GM19238 (cell line): ENCODE data around the gene ACVR2A.

Source experiments
- DNase-seq: peaks from one replicate; pipeline ENCODE4 v3.0.0; 2011; ENCODE audit warnings: low spot score; ENCODE audit not compliant: insufficient read length

ACVR2A gene

GRCh38 chr2:147844697-147845410 is at the start of gene ACVR2A:
ACVR2A (plus strand) TSS chr2:147845029; CDS start chr2:147845153, 124 bp downstream.
- peak; percentile 50 for DNase-seq

- no peak for DNase-seq
Observed at GRCh38 chr2:147800316-147800715, 44.5 kb upstream of the ACVR2A start.

GRCh38 chr2:147806846-147807245 is 38.0 kb upstream of the ACVR2A start:
- no peak for DNase-seq

- DNase-seq: no peak
Observed at GRCh38 chr2:147808520-147808919, 36.3 kb upstream of the ACVR2A start.

GRCh38 chr2:147810883-147811765 is 33.7 kb upstream of the ACVR2A start:
- no peak for DNase-seq

- no peak for DNase-seq
Observed at GRCh38 chr2:147818741-147819140, 26.1 kb upstream of the ACVR2A start.

- DNase-seq: no peak
Observed at GRCh38 chr2:147824620-147825019, 20.2 kb upstream of the ACVR2A start.

GRCh38 chr2:147826278-147827087 is 18.3 kb upstream of the ACVR2A start:
- no peak for DNase-seq

- DNase-seq: no peak
Observed at GRCh38 chr2:147827088-147827375, 17.8 kb upstream of the ACVR2A start.

GRCh38 chr2:147829106-147829505 is 15.7 kb upstream of the ACVR2A start:
- no peak for DNase-seq

- DNase-seq: no peak
Observed at GRCh38 chr2:147836099-147836498, 8.7 kb upstream of the ACVR2A start.

- no peak for DNase-seq
Observed at GRCh38 chr2:147843391-147843863, 1.4 kb upstream of the ACVR2A start.

- DNase-seq: peak; percentile 86
Observed at GRCh38 chr2:147843864-147844696, 749 bp upstream of the ACVR2A start.

GRCh38 chr2:147845411-147845971 is 662 bp downstream of the ACVR2A start:
- DNase-seq: peak; percentile 18

GRCh38 chr2:147846412-147847081 is 1.7 kb downstream of the ACVR2A start:
- DNase-seq: no peak

GRCh38 chr2:147847746-147848391 is 3.0 kb downstream of the ACVR2A start:
- no peak for DNase-seq

GRCh38 chr2:147850838-147851237 is 6.0 kb downstream of the ACVR2A start:
- DNase-seq: no peak

GRCh38 chr2:147851244-147851930 is 6.6 kb downstream of the ACVR2A start:
- DNase-seq: no peak
